T-cell (primary cell): ENCODE results near the gene RAPGEF2. TPM values are rescaled to one million over a fixed set of nuclear protein-coding genes. Genes with fewer than 3 reads are reported as not detected.
"Not testable (repeated sequence)": the region's sequence is repeated elsewhere in the genome, so short reads cannot be mapped to it uniquely, and the experiment has no call there.

ENCODE experiments used
- ATAC-seq, 4 experiments: fragments of 200-7000 bp in 3 of 4; fragments of 150-1000 bp in 1 of 4; cut with Tn5 transposase; replicated peaks in 1 of 4; 1 replicate in 3 of 4; 2 replicates in 1 of 4; pipeline ENCODE4 v1.10.0; 2021; ENCODE audit warnings: moderate library complexity in 3 of 4, mild to moderate bottlenecking in 2 of 4, moderate number of reproducible peaks in 1 of 4
- CTCF ChIA-PET, 2 donors: fragments of 300-600 bp; sonication (Branson Sonifier 250); formaldehyde crosslinking; loops; one replicate each; lab custom pipeline; 2022; ENCODE audit warnings: antibody characterized with exemption in 2 of 2; lab: Charles Lee
- POLR2A ChIA-PET, 2 donors: fragments of 300-600 bp; sonication (Branson Sonifier 250); formaldehyde crosslinking; loops; one replicate each; lab custom pipeline; 2022; ENCODE audit warnings: antibody characterized with exemption in 2 of 2; lab: Charles Lee
- DNase-seq, 35 experiments: peaks; one replicate each; pipeline versions ENCODE4 v3.0.0 to v3.0.0-alpha.2; 2013 to 2023
- H3K27ac ChIP-seq: one replicate; pipeline ENCODE4 v1.5.1; 2013; ENCODE audit warnings: low read length
- H3K27me3 ChIP-seq, 2 experiments: replicated peaks in 1 of 2; 1 replicate in 1 of 2; 2 replicates in 1 of 2; pipeline versions ENCODE4 v1.6.1 to v1.7.0; 2013; ENCODE audit warnings: low read length in 1 of 2, mixed read lengths in 1 of 2; ENCODE audit not compliant: control insufficient read depth in 2 of 2, insufficient read depth in 2 of 2; ENCODE audit errors: extremely low read depth in 1 of 2
- H3K36me3 ChIP-seq, 2 donors: 1 replicate in 1 of 2; 2 replicates in 1 of 2; pipeline versions ENCODE4 v1.6.1 to v1.7.0; 2013; ENCODE audit warnings: low read length in 1 of 2; ENCODE audit not compliant: control insufficient read depth in 2 of 2, insufficient read depth in 1 of 2; ENCODE audit errors: extremely low read depth in 1 of 2
- H3K4me1 ChIP-seq, 2 experiments: 1 replicate in 1 of 2; 2 replicates in 1 of 2; pipeline versions ENCODE4 v1.6.1 to v1.7.0; 2013; ENCODE audit warnings: low read length in 2 of 2, mixed read lengths in 1 of 2; ENCODE audit not compliant: insufficient read depth in 2 of 2, control insufficient read depth in 1 of 2; ENCODE audit errors: extremely low read depth in 1 of 2
- H3K4me3 ChIP-seq, 2 donors: 1 replicate in 1 of 2; 2 replicates in 1 of 2; pipeline versions ENCODE4 v1.5.1 to v1.7.0; 2013; ENCODE audit warnings: mild to moderate bottlenecking in 2 of 2, low read length in 1 of 2, moderate library complexity in 1 of 2; ENCODE audit not compliant: control insufficient read depth in 1 of 2; ENCODE audit errors: extremely low read depth in 1 of 2
- H3K9me3 ChIP-seq: 2 replicates; pipeline ENCODE4 v1.7.0; 2013
- H3K27ac Mint-ChIP-seq, 2 donors: one replicate each; pipeline ENCODE4 v1.8.0; 2020 to 2021; ENCODE audit warnings: mild to moderate bottlenecking in 2 of 2, mixed read lengths in 2 of 2
- H3K27me3 Mint-ChIP-seq, 2 donors: one replicate each; pipeline ENCODE4 v1.8.0; 2021 to 2022; ENCODE audit warnings: mixed read lengths in 2 of 2
- H3K36me3 Mint-ChIP-seq: one replicate; pipeline ENCODE4 v1.8.0; 2021; ENCODE audit warnings: mixed read lengths
- H3K4me1 Mint-ChIP-seq, 3 donors: one replicate each; pipeline ENCODE4 v1.8.0; 2020 to 2022; ENCODE audit warnings: mixed read lengths in 3 of 3, mild to moderate bottlenecking in 1 of 3
- H3K4me3 Mint-ChIP-seq, 3 donors: one replicate each; pipeline ENCODE4 v1.8.0; 2020 to 2022; ENCODE audit warnings: mild to moderate bottlenecking in 3 of 3, mixed read lengths in 3 of 3, moderate library complexity in 3 of 3
- H3K9me3 Mint-ChIP-seq, 3 donors: one replicate each; pipeline ENCODE4 v1.8.0; 2020 to 2022; ENCODE audit warnings: mixed read lengths in 3 of 3
- WGBS: methylation state at CpG from one replicate; pipeline ENCODE4 v1.1.5; 2013; ENCODE audit warnings: missing lambda C conversion rate; ENCODE audit not compliant: insufficient coverage; 5-methylcytosine and 5-hydroxymethylcytosine counted together
- total RNA-seq, 35 experiments: library from RNA in 6 of 35; stranded (reverse) in 6 of 35; fragments of 120-200 nt in 1 of 35; gene quantifications; one replicate each; pipeline versions ENCODE4 v1.2.1 to v1.2.4 and lab custom pipeline; 2013 to 2026

Gene RAPGEF2
- total RNA-seq, 5 donors from 2014 or later (not counting 1 experiment from before 2014, with no cell fraction given), result 16.8 to 28.5 (median 26.4) TPM

DNA sequence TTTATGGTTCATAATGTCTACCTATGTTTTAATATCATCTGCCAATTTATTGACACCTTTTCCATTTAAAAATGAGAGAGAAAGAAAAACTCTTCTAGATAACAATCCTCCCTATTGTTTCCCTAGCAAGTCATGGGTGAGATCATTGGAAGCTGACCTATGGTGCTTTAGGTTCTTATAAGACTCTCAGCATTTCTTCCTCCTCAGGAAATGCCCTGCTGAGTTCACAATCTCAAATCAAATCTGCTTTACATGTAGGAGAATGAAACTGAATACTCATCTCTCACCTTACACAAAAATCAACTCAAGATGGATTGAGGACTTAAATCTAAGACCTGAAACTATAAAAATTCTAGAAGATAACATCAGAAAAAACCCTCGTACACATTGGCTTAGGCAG is 267.4 kb downstream of the RAPGEF2 start:
- ATAC-seq, result no peak
- peaks cover 0 to 12% of the 10 kb centered on the region in 2 experiments for H3K27me3 ChIP-seq
- H3K4me3 ChIP-seq, result no peak overlapping the region
- H3K4me1 Mint-ChIP-seq, result no peaks in the 10 kb centered on the region
- POLR2A ChIA-PET, result no interaction called here
- CTCF ChIA-PET, result no interaction called here
- DNase-seq, result no peak
- no peak overlapping the region for H3K4me3 Mint-ChIP-seq
- peaks cover 15 to 25% of the 10 kb centered on the region in 2 donors for H3K27me3 Mint-ChIP-seq
- H3K27ac ChIP-seq, result no peak overlapping the region
- H3K4me1 ChIP-seq, result no peaks in the 10 kb centered on the region
- H3K36me3 Mint-ChIP-seq, result no peaks in the 10 kb centered on the region
- H3K9me3 ChIP-seq, result no peaks in the 10 kb centered on the region
- H3K9me3 Mint-ChIP-seq, result no peaks in the 10 kb centered on the region
- no peaks in the 10 kb centered on the region for H3K36me3 ChIP-seq
- no CpG with 5 or more reads among the region's 1 CpG for WGBS
- no peak overlapping the region for H3K27ac Mint-ChIP-seq

DNA sequence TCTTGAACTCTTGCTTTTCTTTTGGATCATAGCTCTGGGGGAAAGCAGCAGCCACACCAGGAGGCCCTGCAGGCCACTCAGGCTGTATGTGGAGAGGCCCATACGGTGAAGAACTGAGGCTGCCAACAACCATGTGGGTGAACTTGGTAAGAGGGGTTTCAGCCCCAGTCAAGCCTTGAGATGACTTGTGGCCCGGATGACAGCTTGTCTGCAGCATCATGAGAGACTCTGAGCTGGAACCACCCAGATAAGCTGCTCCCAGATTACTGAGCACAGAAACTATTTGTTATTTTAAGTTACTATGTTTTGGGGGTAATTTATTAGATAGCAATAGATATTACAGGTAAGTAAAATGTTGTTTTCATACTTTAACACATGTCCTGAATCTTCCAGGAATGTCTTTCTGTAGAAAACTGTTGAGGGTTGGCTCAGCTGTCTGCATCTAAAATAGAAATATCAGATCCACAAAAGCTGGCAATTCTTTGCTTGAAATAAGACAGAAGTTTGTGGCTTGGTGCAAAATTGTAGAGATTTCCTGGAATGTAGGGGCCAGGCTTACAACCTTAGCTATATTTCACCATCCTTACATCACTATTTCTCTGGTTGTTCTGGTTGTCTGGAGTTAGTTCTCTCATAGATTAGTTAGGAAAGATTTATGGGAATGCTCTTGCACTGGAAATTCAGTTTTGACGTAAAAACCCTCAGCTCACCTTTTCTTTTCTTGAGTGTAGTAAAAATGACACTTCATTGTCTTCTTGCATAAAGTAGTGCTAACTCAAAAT is 272.1 kb downstream of the RAPGEF2 start:
- Mint-ChIP-seq H3K27me3 (peaks cover 11 to 12% of the 10 kb centered on the region in 2 donors), H3K27ac (no peak overlapping the region), H3K4me3 (no peak overlapping the region), H3K4me1 (no peaks in the 10 kb centered on the region), H3K9me3 (no peaks in the 10 kb centered on the region), H3K36me3 (no peaks in the 10 kb centered on the region)
- no CpG with 5 or more reads among the region's 3 CpGs for WGBS
- H3K4me3 ChIP-seq, result no peak overlapping the region
- H3K27ac ChIP-seq, result no peak overlapping the region
- no peaks in the 10 kb centered on the region for H3K9me3 ChIP-seq
- no peak for DNase-seq
- H3K27me3 ChIP-seq, result no peaks in the 10 kb centered on the region
- ATAC-seq, result no peak
- no peaks in the 10 kb centered on the region for H3K4me1 ChIP-seq
- ChIA-PET POLR2A (no interaction called here), CTCF (interaction anchor here (0.7 kb wide), 2 partner anchors 484 to 1171 kb away, joined by 6 to 8 read pairs; no protein-coding TSS in a partner anchor)
- H3K36me3 ChIP-seq, result no peaks in the 10 kb centered on the region

DNA sequence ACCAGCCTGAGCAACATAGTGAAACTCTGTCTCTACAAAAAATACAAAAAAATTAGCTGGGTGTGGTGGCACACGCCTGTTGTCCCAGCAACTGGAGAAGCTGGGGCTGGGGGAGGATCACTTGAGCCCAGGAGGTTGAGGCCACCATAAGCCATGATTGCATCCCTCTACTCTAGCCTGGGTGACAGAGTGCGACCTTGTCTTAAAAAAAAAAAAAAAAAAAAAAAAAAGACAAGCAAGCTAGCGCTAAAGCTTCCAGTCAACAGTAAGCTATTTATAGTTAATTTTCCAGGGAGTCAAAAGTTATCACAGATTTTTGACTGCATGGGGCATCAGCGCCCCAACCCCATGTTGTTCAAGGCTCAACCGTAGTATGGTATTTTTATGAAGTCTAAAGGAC is 273.4 kb downstream of the RAPGEF2 start:
- ATAC-seq (no peak), DNase-seq (no peak)
- ChIA-PET CTCF (no interaction called here), POLR2A (interaction anchor here in 1 of 2 donors (0.6 kb wide), 1 partner anchor 347 kb away, joined by 5 read pairs; no protein-coding TSS in a partner anchor)
- Histone ChIP-seq H3K27ac (no peak overlapping the region), H3K4me1 (no peaks in the 10 kb centered on the region), H3K27me3 (no peaks in the 10 kb centered on the region), H3K9me3 (no peaks in the 10 kb centered on the region), H3K4me3 (no peak overlapping the region), H3K36me3 (no peaks in the 10 kb centered on the region)
- H3K4me1 Mint-ChIP-seq, result no peaks in the 10 kb centered on the region
- H3K36me3 Mint-ChIP-seq, result no peaks in the 10 kb centered on the region
- peaks cover 11 to 17% of the 10 kb centered on the region in 2 donors for H3K27me3 Mint-ChIP-seq
- no CpG with 5 or more reads among the region's 5 CpGs for WGBS
- no peaks in the 10 kb centered on the region for H3K9me3 Mint-ChIP-seq
- H3K4me3 Mint-ChIP-seq, result no peak overlapping the region
- no peak overlapping the region for H3K27ac Mint-ChIP-seq

DNA sequence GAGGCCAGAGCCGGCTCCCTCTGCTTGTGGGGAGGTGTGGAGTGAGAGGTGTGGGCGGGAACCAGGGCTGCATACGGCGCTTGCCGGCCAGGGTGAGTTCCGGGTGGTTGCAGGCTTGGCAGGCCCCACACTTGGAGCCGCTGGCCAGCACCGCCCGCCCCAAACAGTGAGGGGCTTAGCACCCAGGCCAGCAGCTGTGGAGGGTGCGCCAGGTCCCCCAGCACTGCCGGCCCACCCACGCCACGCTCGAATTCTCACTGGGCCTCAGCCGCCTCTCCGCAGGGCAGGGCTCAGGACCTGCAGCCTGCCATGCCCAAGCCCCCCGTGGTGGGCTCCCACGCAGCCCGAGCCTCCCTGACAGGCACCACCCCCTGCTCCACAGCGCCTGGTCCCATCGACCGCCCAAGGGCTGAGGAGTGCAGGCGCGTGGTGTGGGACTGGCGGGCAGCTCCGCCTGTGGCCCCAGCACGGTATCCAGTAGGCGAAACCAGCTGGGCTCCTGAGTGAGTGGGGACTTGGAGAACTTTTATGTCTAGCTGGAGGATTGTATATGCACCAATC is 275.3 kb downstream of the RAPGEF2 start:
- no peaks in the 10 kb centered on the region for H3K4me1 ChIP-seq
- no peaks in the 10 kb centered on the region for H3K36me3 Mint-ChIP-seq
- no peak overlapping the region for H3K27ac Mint-ChIP-seq
- WGBS, result 97% methylated on average over 20 of the region's 28 CpGs
- CTCF ChIA-PET, result no interaction called here
- H3K9me3 ChIP-seq, result no peaks in the 10 kb centered on the region
- H3K4me1 Mint-ChIP-seq, result no peaks in the 10 kb centered on the region
- no peak overlapping the region for H3K27ac ChIP-seq
- DNase-seq (no peak), ATAC-seq (no peak)
- no peaks in the 10 kb centered on the region for H3K9me3 Mint-ChIP-seq
- H3K36me3 ChIP-seq, result no peaks in the 10 kb centered on the region
- no peak overlapping the region for H3K4me3 ChIP-seq
- POLR2A ChIA-PET, result no interaction called here
- H3K27me3 Mint-ChIP-seq, result peaks cover 12 to 18% of the 10 kb centered on the region in 2 donors
- H3K27me3 ChIP-seq, result peaks cover 0 to 3% of the 10 kb centered on the region in 2 experiments
- H3K4me3 Mint-ChIP-seq, result no peak overlapping the region

DNA sequence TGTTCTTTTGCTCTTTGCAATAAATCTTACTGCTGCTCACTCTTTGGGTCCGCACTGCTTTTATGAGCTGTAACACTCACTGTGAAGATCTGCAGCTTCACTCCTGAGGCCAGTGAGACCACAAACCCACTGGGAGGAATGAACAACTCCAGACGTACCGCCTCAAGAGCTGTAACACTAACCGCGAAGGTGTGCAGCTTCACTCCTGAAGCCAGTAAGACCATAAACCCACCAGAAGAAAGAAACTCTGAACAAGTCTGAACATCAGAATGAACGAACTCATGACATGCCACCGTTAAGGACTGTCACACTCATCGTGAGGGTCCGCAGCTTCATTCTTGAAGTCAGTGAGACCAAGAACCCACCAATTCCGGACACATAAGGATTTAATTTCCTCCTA is 276.2 kb downstream of the RAPGEF2 start:
- H3K27me3 ChIP-seq, ATAC-seq, H3K4me1 Mint-ChIP-seq, H3K27ac Mint-ChIP-seq, H3K4me1 ChIP-seq, H3K36me3 ChIP-seq, H3K27ac ChIP-seq, H3K36me3 Mint-ChIP-seq, H3K4me3 ChIP-seq, H3K9me3 ChIP-seq, H3K9me3 Mint-ChIP-seq, CTCF ChIA-PET, H3K4me3 Mint-ChIP-seq, POLR2A ChIA-PET, DNase-seq: not testable (repeated sequence)
- 74% methylated on average over 8 of the region's 10 CpGs for WGBS
- H3K27me3 Mint-ChIP-seq, result peaks cover 12 to 18% of the 10 kb centered on the region in 2 donors

DNA sequence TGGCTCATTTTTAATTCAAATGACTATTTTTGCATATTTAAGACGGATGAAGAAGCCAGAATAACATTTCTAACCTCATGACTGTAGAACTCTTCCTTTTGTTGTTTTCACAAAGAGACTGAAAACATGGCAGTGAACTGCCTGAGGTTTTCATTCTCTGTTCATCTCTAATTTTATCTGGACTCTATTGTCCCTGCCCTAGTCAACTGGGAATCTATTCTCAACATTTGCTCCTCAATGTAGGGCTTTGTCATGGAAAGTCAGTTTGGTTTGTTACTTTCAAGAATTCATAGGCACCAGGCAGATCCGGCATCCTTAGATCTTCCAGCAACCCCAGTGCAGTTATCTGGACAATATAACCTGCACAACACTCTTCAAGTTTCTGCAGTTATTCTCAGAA is 277.0 kb downstream of the RAPGEF2 start:
- WGBS, result 90% methylated on average over 2 of the region's 2 CpGs
- no peak overlapping the region for H3K4me3 ChIP-seq
- H3K27me3 ChIP-seq, result peaks cover 0 to 3% of the 10 kb centered on the region in 2 experiments
- ChIA-PET POLR2A (no interaction called here), CTCF (no interaction called here)
- Mint-ChIP-seq H3K36me3 (no peaks in the 10 kb centered on the region), H3K27me3 (peaks cover 14 to 18% of the 10 kb centered on the region in 2 donors), H3K4me3 (no peak overlapping the region), H3K9me3 (no peaks in the 10 kb centered on the region), H3K27ac (no peak overlapping the region), H3K4me1 (no peaks in the 10 kb centered on the region)
- no peaks in the 10 kb centered on the region for H3K36me3 ChIP-seq
- no peak overlapping the region for H3K27ac ChIP-seq
- no peaks in the 10 kb centered on the region for H3K4me1 ChIP-seq
- no peak for ATAC-seq
- no peak for DNase-seq
- no peaks in the 10 kb centered on the region for H3K9me3 ChIP-seq
